Stimulated activated CD4-positive, alpha-beta T cell treated with anti-CD3 and anti-CD28 coated beads, Interleukin-12 subunit alpha, Interleukin-12 subunit beta, amount 100 ng/mL, for 48 hours (primary cell): Measurements from ENCODE around the gene TMEM63B.
"Not testable (repeated sequence)": the region's sequence is repeated elsewhere in the genome, so short reads cannot be mapped to it uniquely, and the experiment has no call there.

Experiments
- DNase-seq, 3 donors: peaks; one replicate each; pipeline ENCODE4 v3.0.0-alpha.2; 2020; ENCODE audit warnings: low read depth in 2 of 3, low spot score in 1 of 3

The TMEM63B gene

GRCh38 chr6:44094403-44095242 is 32.7 kb upstream of the TMEM63B start:
- DNase-seq = no peak

- DNase-seq = not testable (repeated sequence)
Observed at GRCh38 chr6:44095243-44095623, 32.1 kb upstream of the TMEM63B start.

- peak; percentile 61 to 69 (median 64) for DNase-seq
Observed at GRCh38 chr6:44096612-44097011, 30.7 kb upstream of the TMEM63B start.

GRCh38 chr6:44097782-44098317 is 29.5 kb upstream of the TMEM63B start:
- no peak for DNase-seq

GRCh38 chr6:44099192-44099591 is 28.2 kb upstream of the TMEM63B start:
- no peak for DNase-seq

GRCh38 chr6:44100088-44100550 is 27.2 kb upstream of the TMEM63B start:
- DNase-seq = no peak

GRCh38 chr6:44101832-44102231 is 25.5 kb upstream of the TMEM63B start:
- no peak for DNase-seq

- DNase-seq = no peak
Observed at GRCh38 chr6:44102527-44102926, 24.8 kb upstream of the TMEM63B start.

- DNase-seq = no peak
Observed at GRCh38 chr6:44104481-44105021, 22.8 kb upstream of the TMEM63B start.

- DNase-seq = no peak
Observed at GRCh38 chr6:44105146-44105545, 22.2 kb upstream of the TMEM63B start.

GRCh38 chr6:44105993-44106740 is 21.2 kb upstream of the TMEM63B start:
- DNase-seq = no peak

- no peak for DNase-seq
Observed at GRCh38 chr6:44107017-44107416, 20.3 kb upstream of the TMEM63B start.

- DNase-seq = no peak
Observed at GRCh38 chr6:44108471-44108870, 18.9 kb upstream of the TMEM63B start.

GRCh38 chr6:44109212-44109611 is 18.1 kb upstream of the TMEM63B start:
- DNase-seq = no peak

GRCh38 chr6:44110005-44110676 is 17.2 kb upstream of the TMEM63B start:
- DNase-seq = no peak

- no peak for DNase-seq
Observed at GRCh38 chr6:44110966-44111365, 16.4 kb upstream of the TMEM63B start.

GRCh38 chr6:44111434-44112417 is 15.6 kb upstream of the TMEM63B start:
- DNase-seq = no peak

- DNase-seq = no peak
Observed at GRCh38 chr6:44113414-44113813, 13.9 kb upstream of the TMEM63B start.

GRCh38 chr6:44115866-44116265 is 11.5 kb upstream of the TMEM63B start:
- DNase-seq = no peak
